GM18508 (cell line): Measurements from ENCODE around the gene KLHL30.

Source experiments
- ATAC-seq: cut with Tn5 transposase; IDR thresholded peaks from one replicate; pipeline ENCODE4 v1.9.1; 2021; ENCODE audit warnings: moderate number of reproducible peaks; ENCODE audit not compliant: insufficient read depth, unreplicated experiment

The KLHL30 gene

GRCh38 chr2:238130111-238130695 is 8.3 kb upstream of the KLHL30 start:
- ATAC-seq = no peak

GRCh38 chr2:238130696-238131628 is 7.5 kb upstream of the KLHL30 start:
- no peak for ATAC-seq

GRCh38 chr2:238131761-238132462 is 6.6 kb upstream of the KLHL30 start:
- ATAC-seq = no peak

GRCh38 chr2:238132463-238133450 is 5.7 kb upstream of the KLHL30 start:
- ATAC-seq = no peak

GRCh38 chr2:238133499-238134392 is 4.7 kb upstream of the KLHL30 start:
- no peak for ATAC-seq

- ATAC-seq = no peak
Measured at GRCh38 chr2:238134393-238134785, 4.1 kb upstream of the KLHL30 start.

- ATAC-seq = no peak
Measured at GRCh38 chr2:238135601-238136150, 2.8 kb upstream of the KLHL30 start.

GRCh38 chr2:238136820-238137537 is 1.5 kb upstream of the KLHL30 start:
- no peak for ATAC-seq

GRCh38 chr2:238137885-238138284 is 583 bp upstream of the KLHL30 start:
- ATAC-seq = no peak

GRCh38 chr2:238139196-238140039 is 950 bp downstream of the KLHL30 start:
- ATAC-seq = no peak

GRCh38 chr2:238140040-238140439 is 1.6 kb downstream of the KLHL30 start:
- ATAC-seq = no peak

GRCh38 chr2:238140721-238141540 is 2.5 kb downstream of the KLHL30 start:
- ATAC-seq = no peak

GRCh38 chr2:238141541-238142318 is 3.3 kb downstream of the KLHL30 start:
- no peak for ATAC-seq

GRCh38 chr2:238142382-238143205 is 4.1 kb downstream of the KLHL30 start:
- ATAC-seq = no peak
